SH-SY5Y (cell line): ENCODE data around the gene TYK2.

Experiments used
- GATA2 ChIP-seq: IDR thresholded peaks from 2 replicates; pipeline ENCODE4 v1.6.1; 2011; ENCODE audit warnings: mild to moderate bottlenecking, low read depth, low read length
- GATA3 ChIP-seq: IDR thresholded peaks from 2 replicates; pipeline ENCODE4 v1.6.1; 2011; ENCODE audit warnings: low read depth, mild to moderate bottlenecking, low read length, moderate library complexity

The TYK2 gene

GRCh38 chr19:10318807-10319682, 61.3 kb downstream of the TYK2 start:
- TF ChIP-seq GATA3 (no peak), GATA2 (no peak)

DNA sequence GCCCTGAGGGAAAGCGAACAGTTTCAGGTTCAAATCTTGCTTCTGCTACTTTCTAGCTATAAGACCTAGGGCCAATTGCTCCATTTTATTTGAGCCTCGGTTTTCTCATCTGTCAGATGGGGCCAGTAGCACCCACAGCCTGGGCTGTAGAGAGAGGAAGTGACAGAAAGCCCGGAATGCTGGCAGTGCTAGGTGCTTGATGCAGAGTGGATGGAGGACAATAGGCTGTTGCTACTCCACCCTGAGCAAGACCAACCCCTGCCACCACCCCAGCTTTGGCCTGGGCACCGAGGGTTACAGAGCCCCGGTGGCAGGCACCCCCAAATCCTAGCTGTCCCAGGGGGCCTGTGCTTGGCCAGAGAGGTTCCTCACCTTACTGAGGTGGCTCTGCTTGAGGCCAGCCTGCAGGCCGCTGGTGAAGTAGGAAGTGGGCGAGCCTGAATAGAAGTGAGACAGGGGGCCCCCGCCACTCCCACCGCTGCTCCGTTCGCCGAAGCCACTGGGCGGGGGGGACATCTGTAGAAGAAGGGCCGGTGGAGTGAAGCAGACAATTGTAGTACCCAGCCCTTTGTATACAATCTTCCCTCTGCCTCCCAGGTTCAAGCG, 62.4 kb downstream of the TYK2 start:
- no peak for TF ChIP-seq GATA2
- no peak for TF ChIP-seq GATA3

DNA sequence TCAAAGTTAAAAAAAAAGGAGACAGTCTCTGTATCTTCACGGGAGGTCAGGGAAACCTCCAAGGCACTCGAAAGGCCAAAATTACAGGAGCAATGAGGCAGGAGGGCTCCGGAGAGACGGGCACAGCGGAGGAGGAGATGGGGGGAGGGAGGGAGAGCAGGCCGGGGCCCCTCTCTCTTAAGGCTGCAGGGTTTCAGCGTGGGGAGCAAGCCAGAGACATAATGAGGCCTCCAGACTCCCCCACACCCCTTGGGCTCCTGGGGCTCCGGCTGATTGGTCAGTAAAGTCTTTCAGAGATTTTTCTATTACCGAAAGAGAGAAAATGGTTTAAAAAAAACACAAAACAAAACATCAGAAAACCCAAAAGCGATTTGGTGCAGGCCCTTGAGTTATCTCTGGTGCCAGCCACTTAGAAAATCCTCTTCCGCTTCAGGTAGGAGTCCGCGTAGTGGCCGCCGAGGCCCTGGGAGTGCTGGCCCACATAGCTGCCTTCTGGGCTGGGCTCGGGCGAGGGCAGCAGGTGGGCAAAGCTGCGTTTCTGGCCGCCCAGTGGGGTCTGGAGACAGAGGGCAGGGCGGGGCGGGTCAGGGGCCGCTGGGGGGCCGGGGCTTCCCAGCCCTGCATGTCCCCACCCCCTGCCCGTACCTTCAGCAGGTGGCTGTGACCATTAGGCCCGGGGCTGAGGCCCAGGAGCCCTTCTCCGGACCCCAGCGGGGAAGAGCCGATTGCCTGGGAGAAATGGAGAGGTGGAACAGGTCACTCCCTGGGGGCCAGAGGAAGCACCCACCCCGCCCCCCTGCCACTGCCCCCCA, 63.1 kb downstream of the TYK2 start:
- TF ChIP-seq GATA3, result no peak
- no peak for TF ChIP-seq GATA2

DNA sequence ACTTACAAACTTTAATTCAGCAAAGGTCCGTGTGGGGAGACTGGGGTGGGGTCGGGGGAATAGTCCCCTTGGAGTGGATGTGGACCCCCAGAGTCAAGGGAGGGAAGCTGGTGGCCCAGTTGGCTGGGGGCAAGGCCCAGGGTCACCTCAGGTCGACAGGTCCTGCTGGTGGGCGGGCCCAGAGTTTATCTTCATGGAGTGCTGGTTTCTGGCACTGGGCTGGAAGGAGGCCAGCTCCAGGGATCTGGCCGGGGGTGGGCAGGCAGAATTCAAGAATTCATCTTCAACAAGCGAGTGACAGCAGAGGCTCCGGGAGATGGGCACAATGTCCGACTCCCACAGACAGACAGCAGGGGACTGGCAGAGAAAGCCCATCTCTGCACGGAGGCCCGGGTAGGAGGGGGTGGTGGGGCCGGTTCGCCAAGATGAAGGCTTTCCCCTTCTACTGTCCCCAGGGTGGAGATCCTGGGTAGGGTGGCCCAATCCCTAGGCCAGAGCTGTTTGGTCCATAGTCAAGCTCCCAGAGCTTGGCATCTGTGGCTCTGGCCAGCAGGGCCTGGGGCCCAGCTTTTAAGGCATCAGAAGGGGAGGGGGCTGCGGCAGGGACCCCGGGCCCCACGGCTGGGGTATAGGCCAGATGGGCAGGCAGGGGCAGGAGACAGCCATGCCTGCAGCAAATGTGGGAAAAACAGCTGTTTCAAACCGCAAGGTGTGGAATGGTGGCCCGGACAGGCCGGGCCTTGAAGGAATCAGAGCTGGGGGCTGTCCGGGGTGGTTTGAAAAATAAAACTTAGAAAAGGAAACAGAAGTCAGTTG, 63.9 kb downstream of the TYK2 start:
- TF ChIP-seq GATA3 (no peak), GATA2 (peak; percentile 25; the same call in 1 of the 2 replicates)

GRCh38 chr19:10315335-10316214, 64.8 kb downstream of the TYK2 start, which contains the start of gene FDX2:
Gene FDX2 (minus strand): TSS chr19:10316015. CDS start chr19:10315996, 19 bp downstream.
- TF ChIP-seq GATA3 (no peak), GATA2 (no peak)

GRCh38 chr19:10309423-10309822, 70.9 kb downstream of the TYK2 start, which contains the start of gene ZGLP1:
Gene ZGLP1 (minus strand): TSS chr19:10309815.
- TF ChIP-seq GATA2 (no peak), GATA3 (no peak)

GRCh38 chr19:10306327-10306726, 74.0 kb downstream of the TYK2 start:
- TF ChIP-seq GATA3 (no peak), GATA2 (no peak)

GRCh38 chr19:10305139-10305806, 75.1 kb downstream of the TYK2 start:
- no peak for TF ChIP-seq GATA3
- TF ChIP-seq GATA2, result no peak
